ENCODE results near the gene MAPKAP1.

DNA sequence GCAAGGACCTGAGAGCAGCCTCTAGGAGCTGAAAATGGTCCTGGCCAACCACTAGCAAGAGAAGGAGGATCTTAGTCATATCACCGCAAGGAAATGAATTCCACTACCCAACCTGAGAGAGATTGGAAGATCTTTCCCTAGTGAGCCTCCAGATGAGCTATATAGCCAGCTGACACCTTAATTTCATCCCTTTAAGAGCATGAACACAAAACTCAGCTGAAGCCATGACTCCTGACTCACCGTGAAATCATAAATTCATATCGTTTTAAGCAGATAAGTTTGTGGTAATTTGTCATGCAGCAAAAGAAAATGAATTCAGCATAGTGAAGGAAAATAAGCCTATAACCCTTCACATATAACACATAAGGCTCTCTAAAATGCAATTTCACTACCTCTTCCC lies 23.5 kb downstream of the MAPKAP1 start:
- TF ChIP-seq, protein P1, sequence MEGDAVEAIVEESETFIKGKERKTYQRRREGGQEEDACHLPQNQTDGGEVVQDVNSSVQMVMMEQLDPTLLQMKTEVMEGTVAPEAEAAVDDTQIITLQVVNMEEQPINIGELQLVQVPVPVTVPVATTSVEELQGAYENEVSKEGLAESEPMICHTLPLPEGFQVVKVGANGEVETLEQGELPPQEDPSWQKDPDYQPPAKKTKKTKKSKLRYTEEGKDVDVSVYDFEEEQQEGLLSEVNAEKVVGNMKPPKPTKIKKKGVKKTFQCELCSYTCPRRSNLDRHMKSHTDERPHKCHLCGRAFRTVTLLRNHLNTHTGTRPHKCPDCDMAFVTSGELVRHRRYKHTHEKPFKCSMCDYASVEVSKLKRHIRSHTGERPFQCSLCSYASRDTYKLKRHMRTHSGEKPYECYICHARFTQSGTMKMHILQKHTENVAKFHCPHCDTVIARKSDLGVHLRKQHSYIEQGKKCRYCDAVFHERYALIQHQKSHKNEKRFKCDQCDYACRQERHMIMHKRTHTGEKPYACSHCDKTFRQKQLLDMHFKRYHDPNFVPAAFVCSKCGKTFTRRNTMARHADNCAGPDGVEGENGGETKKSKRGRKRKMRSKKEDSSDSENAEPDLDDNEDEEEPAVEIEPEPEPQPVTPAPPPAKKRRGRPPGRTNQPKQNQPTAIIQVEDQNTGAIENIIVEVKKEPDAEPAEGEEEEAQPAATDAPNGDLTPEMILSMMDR (IDR thresholded peaks at IDR 0.05) = no peak
- no peak for TF ChIP-seq ZFX (IDR thresholded peaks at IDR 0.05; ENCODE audit: borderline replicate concordance)

Measured in 22Rv1 (cell line).